Esophagus squamous epithelium (tissue), 5 donors: ENCODE results near the gene SLC2A4. TPM values are rescaled to one million over a fixed set of nuclear protein-coding genes. Genes with fewer than 3 reads are reported as not detected.

Source experiments
- DNase-seq: peaks from one replicate; lab custom pipeline; 2025; lab: John Stamatoyannopoulos, UW
- H3K27ac ChIP-seq, 4 donors: fragments of 200-600 bp; sonication (generic); one replicate each; pipeline ENCODE4 v1.5.1; 2016 to 2019; ENCODE audit warnings: mild to moderate bottlenecking in 1 of 4
- H3K27me3 ChIP-seq, 4 donors: fragments of 200-600 bp; sonication (generic); 1 replicate in 3 of 4; 2 replicates in 1 of 4; pipeline versions ENCODE4 v1.5.1 to v1.6.0; 2017 to 2021; ENCODE audit warnings: antibody characterized with exemption in 1 of 4
- H3K36me3 ChIP-seq, 3 donors: fragments of 200-600 bp; sonication (generic); one replicate each; pipeline ENCODE4 v1.5.1; 2016 to 2019
- H3K4me1 ChIP-seq, 3 donors: fragments of 200-600 bp; sonication (generic); one replicate each; pipeline ENCODE4 v1.5.1; 2017 to 2019
- H3K4me3 ChIP-seq, 4 donors: fragments of 200-600 bp; sonication (generic); 1 replicate in 3 of 4; 2 replicates in 1 of 4; pipeline ENCODE4 v1.5.1; 2016 to 2019; ENCODE audit warnings: mild to moderate bottlenecking in 2 of 4, moderate library complexity in 1 of 4
- H3K9me3 ChIP-seq, 3 donors: fragments of 200-600 bp; sonication (generic); one replicate each; pipeline ENCODE4 v1.5.1; 2016 to 2019
- CTCF ChIP-seq, 6 experiments: fragments of 450-650 bp in 4 of 6; fragments of 200-600 bp in 2 of 6; sonication (generic) in 2 of 6; IDR thresholded peaks; one replicate each; pipeline ENCODE4 v1.5.1; 2016 to 2019; ENCODE audit warnings: antibody characterized with exemption in 6 of 6, mild to moderate bottlenecking in 4 of 6, moderate library complexity in 4 of 6
- POLR2A ChIP-seq, 4 donors: fragments of 450-650 bp; IDR thresholded peaks; one replicate each; pipeline ENCODE4 v1.6.1; 2017; ENCODE audit warnings: antibody characterized with exemption in 4 of 4, mild to moderate bottlenecking in 4 of 4, moderate library complexity in 3 of 4
- WGBS, 2 donors: methylation state at CpG; one replicate each; pipeline ENCODE4 v1.1.5; 2018; 5-methylcytosine and 5-hydroxymethylcytosine counted together
- intact Hi-C: fragments of 100-400 bp; cut with DNase I; formaldehyde crosslinking; loops from one replicate; pipeline ENCODE4 v1.15.0; 2022
- total RNA-seq, 4 donors: library from RNA; depleted of rRNA; stranded (reverse); fragments of >200 nt; gene quantifications; one replicate each; pipeline ENCODE4 v1.1.0, GENCODE V29; 2016
- donor health status: DM: yes; HTN: yes; CAD: no.

The SLC2A4 gene
- 10 to 100 TPM in 1 of 4 donors, 1 to 10 TPM in 2, under 1 TPM in 1; 0.83 to 21.7 (median 2.5) TPM for total RNA-seq

- Histone ChIP-seq H3K27me3 (peaks cover 0 to 31% (median 0%) of the 10 kb centered on the region in 4 donors), H3K4me3 (peak within 1 kb of the TSS; percentile 31 to 73 (median 58)), H3K27ac (peak within 1 kb of the TSS; percentile 70 to 92 (median 90)), H3K9me3 (no peaks in the 10 kb centered on the region), H3K36me3 (peaks cover 0 to 27% (median 0%) of the 10 kb centered on the region in 3 donors), H3K4me1 (peaks cover 23 to 55% (median 27%) of the 10 kb centered on the region in 3 donors)
- no peak for DNase-seq
- WGBS, 2 donors: 1 to 3% methylated on average over 6 to 44 of the region's 71 CpGs
- intact Hi-C loops: no loop called here
- peak in 2 of 4 donors; percentile 46 to 62 for TF ChIP-seq POLR2A (IDR thresholded peaks at IDR 0.05)
- TF ChIP-seq CTCF (IDR thresholded peaks at IDR 0.05): peak in 1 of 6 experiments; percentile 23
These were observed at the start of gene SLC2A4 for GRCh38 chr17:7281074-7281952. SLC2A4 (plus strand) TSS chr17:7281718; CDS start chr17:7281935, 217 bp downstream.

DNA sequence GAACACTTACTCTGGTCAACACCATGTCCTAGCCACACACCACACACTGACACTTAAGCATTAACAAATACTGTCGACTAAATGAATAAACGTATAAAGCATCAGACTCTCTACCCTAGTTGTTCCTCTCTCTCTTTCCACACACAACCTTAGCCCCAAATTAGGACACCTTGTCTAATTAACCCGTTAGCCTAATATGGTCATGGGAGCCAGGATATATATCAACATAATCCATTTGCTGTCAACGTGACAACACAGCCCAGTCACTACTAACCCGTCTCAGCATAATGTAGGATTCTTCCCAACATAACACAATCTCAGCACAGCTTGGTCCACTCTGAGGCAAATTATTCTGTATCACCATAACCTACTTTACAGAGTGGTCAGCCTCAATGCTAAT, 49.4 kb upstream of the SLC2A4 start:
- Histone ChIP-seq H3K27me3 (no peaks in the 10 kb centered on the region), H3K9me3 (no peaks in the 10 kb centered on the region), H3K4me3 (peak overlapping the region in 2 of 4 donors; percentile 97 to 98), H3K4me1 (peaks cover 29 to 95% (median 52%) of the 10 kb centered on the region in 3 donors), H3K36me3 (peaks cover 18 to 57% (median 31%) of the 10 kb centered on the region in 3 donors), H3K27ac (peak overlapping the region; percentile 9 to 97 (median 54))
- intact Hi-C loops: no loop called here
- 58 to 66% methylated on average over 5 of the region's 5 CpGs for WGBS, 2 donors
- TF ChIP-seq POLR2A (IDR thresholded peaks at IDR 0.05): no peak
- TF ChIP-seq CTCF (IDR thresholded peaks at IDR 0.05): no peak
- DNase-seq: no peak

DNA sequence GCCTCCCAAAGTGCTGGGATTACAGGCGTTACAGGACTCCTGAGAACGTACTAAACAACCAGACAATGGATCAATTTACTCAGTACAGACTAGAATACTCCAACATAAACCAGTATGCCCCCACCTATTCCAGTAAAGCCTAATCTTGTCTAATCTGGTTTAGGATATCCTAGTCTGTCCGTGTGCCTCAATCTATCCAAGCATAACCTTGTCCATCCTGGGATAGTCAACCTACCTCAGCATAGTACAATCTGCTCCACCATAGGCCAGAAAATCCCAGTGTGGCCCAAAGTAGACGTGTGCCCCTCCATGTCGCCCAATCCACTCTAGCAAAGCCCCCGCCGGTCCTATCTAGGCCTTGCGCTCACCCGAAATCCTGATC, 47.8 kb upstream of the SLC2A4 start:
- H3K4me1 ChIP-seq: peaks cover 32 to 87% (median 47%) of the 10 kb centered on the region in 3 donors
- peak overlapping the region; percentile 90 to 98 (median 97) for H3K4me3 ChIP-seq
- intact Hi-C loops: no loop called here
- H3K27ac ChIP-seq: peak overlapping the region; percentile 92 to 97 (median 94)
- no peaks in the 10 kb centered on the region for H3K9me3 ChIP-seq
- H3K27me3 ChIP-seq: no peaks in the 10 kb centered on the region
- WGBS, 2 donors: 3% methylated on average over 5 of the region's 9 CpGs
- H3K36me3 ChIP-seq: peaks cover 14 to 44% (median 28%) of the 10 kb centered on the region in 3 donors
- no peak for DNase-seq
- TF ChIP-seq CTCF (IDR thresholded peaks at IDR 0.05): no peak

DNA sequence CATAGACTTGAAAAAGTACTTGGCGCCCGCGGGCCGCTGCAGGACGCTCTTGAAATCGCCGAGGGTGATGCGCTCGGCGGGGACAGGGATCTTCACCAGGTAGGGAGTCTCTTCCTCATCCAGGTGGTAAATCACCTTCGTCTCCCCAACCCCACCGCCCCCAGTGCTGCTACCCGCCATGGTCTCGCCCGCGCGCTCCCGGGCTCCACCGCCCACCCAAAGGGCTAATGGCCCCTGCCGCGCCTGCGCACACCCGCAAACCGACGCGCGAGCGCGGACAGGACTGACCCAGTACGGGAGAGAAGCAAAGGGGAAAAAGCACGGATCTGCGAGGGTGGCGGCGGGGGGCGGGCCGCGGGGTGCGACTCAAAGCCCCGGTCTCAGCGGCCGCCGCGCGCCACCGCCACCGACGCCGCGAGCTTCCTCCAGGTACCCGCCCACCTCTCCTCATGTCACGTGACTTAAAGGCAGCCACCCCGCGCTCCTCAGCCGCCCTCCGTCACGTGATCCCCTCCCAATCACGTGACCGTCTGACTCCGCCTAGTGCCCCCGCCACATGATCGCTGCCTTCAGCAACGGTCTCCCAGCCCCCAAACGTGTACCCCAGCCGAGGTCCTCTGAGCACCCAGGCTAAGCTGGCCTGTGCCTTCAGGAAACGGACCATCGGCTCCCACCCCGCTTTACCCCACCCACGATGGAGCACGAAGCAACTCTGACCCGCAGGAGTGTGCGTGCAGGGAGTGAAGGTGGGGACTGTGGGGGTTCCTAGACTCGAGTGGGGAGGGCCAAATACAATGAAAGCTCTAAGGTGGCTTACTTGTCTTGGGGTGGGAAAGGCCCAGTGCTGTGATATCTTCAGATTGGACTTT, 47.2 kb upstream of the SLC2A4 start, which contains the start of gene DVL2:
Gene DVL2, minus strand, starts transcription at position 435 of the 869 bp plus-strand sequence. Its CDS starts 255 bp downstream, at position 180.
- DNase-seq: peak; percentile 84
- peak in 3 of 4 donors; percentile 66 to 89 (median 87) for TF ChIP-seq POLR2A (IDR thresholded peaks at IDR 0.05)
- peak in 3 of 6 experiments; percentile 19 to 23 (median 21) for TF ChIP-seq CTCF (IDR thresholded peaks at IDR 0.05)
- peaks cover 32 to 81% (median 41%) of the 10 kb centered on the region in 3 donors for H3K4me1 ChIP-seq
- peak within 1 kb of the TSS; percentile 90 to 98 (median 97) for H3K4me3 ChIP-seq
- H3K36me3 ChIP-seq: peaks cover 13 to 38% (median 22%) of the 10 kb centered on the region in 3 donors
- 0 to 1% methylated on average over 20 to 25 of the region's 72 CpGs for WGBS, 2 donors
- H3K27me3 ChIP-seq: no peaks in the 10 kb centered on the region
- peak within 1 kb of the TSS; percentile 92 to 97 (median 94) for H3K27ac ChIP-seq
- no peaks in the 10 kb centered on the region for H3K9me3 ChIP-seq
- intact Hi-C loops: no loop called here
